HG03025 (cell line): Measurements from ENCODE around the gene MED13L.
"Not testable (repeated sequence)": the region's sequence is repeated elsewhere in the genome, so short reads cannot be mapped to it uniquely, and the experiment has no call there.

ENCODE experiments used
- ATAC-seq: cut with Tn5 transposase; IDR thresholded peaks from one replicate; pipeline ENCODE4 v1.9.1; 2021; ENCODE audit warnings: mild to moderate bottlenecking, moderate library complexity; ENCODE audit not compliant: unreplicated experiment, low FRiP score

The MED13L gene

DNA sequence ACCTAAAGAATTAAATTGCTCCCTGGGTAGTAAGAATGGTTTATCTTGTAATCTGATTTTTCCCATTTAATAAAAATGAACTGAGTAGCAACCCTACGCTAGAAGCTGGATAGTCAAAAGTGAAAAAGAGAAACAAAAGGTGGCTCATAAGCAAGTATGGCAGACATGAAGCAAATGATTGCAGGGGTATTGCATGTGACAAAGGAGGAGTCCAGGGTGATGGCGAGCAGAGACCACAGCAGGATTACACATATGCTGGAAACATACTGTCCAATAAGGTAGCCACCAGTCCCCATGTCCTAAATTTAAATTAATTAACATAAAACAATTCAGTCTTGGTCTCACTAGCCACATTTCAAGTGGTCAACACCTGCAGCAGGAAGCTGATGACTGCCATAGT lies 283.8 kb downstream of the MED13L start:
- no peak for ATAC-seq

DNA sequence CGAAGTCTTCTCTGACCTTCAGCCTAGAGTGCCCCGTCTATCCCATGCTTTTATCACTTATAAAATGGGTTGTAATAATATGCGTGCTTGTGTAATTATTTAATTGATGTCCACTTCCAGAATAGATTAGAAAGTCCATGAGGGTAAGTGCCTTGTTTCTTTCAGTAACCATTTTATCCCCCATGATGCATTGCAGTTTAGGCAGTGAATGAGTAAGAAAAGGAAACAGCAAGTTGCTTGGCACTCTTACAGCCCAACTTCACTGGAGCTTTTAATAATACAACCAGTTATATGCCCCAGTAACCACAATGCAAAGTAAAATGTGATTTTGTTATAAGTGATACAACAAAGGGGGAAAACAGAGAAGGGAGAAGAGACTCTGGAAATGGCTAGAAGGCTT lies 287.3 kb downstream of the MED13L start:
- no peak for ATAC-seq

DNA sequence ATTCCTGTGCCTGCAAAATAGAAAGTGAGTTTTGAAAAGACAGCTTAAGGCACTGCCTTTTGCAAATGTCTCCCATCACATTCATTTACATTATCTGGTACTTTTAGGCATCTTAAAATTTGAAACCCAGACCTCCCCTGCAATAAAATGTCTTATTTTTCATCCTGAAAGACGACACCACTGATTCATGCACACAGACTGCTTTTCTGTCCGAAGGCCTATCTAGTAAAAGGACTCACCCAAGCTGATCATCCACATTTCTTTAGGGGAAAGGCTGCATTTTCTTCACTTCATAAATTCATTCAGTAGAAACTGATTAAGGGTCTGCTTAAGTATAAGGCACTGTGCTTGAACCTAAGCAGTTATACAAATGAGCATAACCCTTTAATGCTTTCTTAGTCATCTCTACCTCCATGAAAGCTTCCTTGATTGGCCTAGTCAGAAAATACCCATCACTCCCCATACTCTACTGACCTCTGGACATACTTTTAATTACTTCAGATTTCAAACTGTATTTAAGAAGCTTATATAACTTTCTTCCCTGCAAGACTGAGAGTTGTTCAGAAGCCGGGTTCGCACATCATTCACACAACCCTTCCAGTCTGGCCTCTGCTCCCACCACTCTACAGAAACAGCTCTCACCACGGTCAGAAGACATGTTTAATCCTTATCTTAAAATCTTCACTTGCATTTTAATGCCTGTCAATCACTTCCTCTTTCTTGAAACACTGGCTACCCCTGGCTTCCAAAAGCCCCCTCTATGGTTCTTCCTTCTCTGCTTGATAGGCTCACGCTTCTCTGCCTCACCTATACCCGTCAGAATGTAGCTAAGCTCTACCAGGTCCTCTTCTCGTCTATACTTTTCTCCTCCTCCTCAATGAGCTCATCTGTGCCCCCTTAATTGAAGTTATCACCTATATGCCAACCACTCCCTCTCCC lies 288.6 kb downstream of the MED13L start:
- no peak for ATAC-seq

DNA sequence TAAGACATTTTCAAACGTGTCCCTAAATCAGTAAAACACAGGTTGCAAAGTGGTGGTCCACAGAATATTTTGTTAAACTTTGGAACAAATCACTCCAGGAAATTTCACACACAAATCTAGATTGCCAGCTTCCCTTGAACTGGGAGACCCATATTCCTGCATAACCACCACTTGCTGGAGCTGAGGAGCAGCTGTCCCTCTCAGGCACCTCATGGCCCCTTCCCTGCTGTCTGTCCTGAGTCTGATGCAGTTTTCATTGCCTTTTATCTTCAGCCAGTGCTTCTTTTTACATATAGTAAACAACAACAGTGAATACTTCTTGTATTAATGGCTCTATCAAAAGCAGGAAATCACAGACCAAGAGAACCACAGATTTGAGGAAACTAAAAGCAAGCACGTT lies 289.3 kb downstream of the MED13L start:
- ATAC-seq, result no peak

DNA sequence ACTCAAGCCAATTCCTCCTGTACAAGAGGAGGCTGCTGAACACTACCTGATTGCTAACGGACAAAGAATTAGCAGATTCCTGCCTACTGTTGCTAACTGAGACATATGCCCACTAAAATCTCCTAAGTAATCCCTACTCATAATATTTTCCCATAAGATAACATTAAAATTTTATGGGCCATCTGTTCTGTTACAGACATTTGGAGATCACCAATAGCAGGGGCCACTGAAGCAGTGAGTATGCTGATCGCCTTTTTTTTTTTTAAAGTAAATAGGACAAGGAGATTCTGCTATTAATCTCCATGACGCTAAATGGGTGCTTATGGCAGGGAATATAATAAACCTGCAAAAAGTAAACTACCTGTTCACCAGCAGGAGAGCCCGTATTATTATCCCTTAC lies 292.9 kb downstream of the MED13L start:
- no peak for ATAC-seq

DNA sequence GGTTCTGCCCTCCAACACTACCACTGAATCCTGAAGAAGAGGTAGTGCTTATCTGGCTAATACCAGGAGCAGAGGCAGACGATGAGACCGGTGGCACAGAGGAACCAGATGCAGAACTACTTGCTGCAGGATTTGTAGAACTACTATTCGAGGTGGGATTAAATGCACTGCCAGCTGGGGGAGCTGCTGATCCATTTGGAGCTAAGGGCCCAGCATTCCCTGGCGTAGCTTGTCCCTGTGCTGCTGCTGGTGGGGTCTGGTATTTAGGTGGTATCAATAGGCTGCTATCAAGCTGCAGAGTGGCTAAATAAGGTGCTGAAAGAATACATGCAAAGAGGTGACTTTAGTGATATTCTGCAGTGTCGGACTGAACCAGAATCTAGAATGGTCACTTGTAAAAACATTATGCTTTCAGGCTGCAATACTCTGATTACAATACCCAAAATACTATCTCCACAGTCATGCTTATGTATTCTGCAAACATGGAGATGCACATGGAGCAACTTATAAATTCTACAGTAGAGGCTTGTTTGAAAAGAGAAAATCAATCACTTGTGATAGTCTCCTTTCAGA lies 294.2 kb downstream of the MED13L start:
- no peak for ATAC-seq

DNA sequence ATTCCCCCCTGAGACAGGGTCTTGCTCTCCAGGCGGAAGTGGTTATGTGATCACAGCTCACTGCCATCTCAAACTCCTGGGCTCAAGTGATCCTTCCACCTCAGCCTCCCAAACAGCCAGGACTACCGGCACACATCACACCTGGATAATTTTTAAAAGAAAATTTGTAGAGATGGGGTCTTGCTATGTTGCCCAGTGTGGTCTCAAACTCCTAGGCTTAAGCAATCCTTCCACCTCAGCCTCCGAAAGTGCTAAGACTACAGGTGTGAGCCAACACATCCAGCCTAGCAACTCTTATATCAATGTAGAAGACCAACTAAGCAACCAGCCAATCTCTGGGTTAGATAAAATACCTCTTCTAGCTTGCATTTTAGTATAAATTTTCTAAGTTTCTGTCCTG lies 297.2 kb downstream of the MED13L start:
- no peak for ATAC-seq

DNA sequence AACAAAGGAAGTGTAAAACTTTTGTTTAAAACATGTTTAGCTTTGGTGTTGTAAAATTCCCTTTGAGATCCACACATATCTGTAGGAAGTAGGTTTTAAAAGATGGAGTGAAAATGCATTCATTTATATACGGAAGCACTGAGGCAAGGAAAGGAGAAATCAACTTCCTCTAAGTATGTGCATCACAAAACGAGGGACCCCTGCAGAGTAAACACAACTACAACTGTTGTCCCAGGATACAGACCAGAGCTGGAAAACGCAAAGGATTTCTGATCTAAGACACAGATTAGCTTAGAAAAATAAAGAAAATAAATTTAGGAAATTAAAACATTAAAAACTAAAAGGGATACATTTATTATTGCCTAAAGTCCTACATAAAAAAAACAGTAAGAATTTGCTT lies 297.6 kb downstream of the MED13L start:
- no peak for ATAC-seq

DNA sequence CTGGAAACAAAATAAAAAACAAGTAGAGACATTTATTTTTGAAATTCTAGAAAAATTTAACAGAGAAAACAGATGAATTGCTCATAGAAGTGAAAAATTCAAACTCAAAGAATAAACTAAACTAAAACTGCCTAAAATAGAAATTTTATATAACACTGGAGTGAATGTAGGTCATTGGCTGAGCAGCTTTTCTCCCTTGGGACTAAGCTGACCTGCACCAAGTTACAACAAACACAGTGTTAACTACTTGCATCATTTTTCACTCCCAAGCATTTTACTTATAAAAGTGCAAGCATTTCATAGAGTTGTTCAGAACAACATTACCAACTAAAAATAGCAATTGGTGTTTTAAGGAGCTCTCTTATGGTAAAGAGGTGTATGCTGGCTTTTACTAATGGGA lies 298.1 kb downstream of the MED13L start:
- no peak for ATAC-seq

DNA sequence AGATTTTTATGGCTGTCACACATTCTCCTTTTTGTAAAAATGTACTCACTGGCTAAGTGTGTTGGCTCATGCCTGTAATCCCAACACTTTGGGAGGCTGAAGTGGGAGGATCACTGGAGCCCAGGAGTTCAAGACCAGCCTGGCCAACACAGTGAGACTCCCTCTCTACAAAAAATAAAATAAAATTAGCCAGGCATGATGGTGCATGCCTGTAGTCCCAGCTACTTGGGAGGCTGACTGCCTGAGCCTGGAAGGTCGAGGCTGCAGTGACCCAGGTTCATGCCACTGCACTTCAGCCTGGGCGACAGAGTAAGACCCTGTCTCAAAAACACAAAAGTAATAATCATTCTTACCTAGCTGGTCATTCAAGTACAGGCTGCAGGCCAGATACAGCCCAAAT lies 300.7 kb downstream of the MED13L start:
- not testable (repeated sequence) for ATAC-seq

DNA sequence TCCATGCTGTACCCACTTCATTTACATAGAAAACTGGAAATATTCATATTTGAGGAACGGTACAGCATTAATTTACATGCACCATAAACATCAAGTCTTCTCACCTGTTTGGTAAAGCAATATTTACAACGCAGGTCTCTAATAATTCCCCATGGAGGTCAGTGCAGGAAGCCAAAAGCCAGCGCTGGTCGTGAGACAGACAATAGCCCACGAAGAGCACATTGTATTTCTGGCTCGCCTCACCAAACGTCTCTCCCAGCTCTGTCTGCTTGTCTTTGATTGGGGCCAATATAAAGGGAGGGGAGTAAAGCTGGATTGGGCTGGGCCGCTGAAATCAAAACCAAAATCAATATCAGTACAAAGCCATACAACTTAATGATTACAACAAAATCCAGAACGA lies 302.1 kb downstream of the MED13L start:
- ATAC-seq, result no peak

DNA sequence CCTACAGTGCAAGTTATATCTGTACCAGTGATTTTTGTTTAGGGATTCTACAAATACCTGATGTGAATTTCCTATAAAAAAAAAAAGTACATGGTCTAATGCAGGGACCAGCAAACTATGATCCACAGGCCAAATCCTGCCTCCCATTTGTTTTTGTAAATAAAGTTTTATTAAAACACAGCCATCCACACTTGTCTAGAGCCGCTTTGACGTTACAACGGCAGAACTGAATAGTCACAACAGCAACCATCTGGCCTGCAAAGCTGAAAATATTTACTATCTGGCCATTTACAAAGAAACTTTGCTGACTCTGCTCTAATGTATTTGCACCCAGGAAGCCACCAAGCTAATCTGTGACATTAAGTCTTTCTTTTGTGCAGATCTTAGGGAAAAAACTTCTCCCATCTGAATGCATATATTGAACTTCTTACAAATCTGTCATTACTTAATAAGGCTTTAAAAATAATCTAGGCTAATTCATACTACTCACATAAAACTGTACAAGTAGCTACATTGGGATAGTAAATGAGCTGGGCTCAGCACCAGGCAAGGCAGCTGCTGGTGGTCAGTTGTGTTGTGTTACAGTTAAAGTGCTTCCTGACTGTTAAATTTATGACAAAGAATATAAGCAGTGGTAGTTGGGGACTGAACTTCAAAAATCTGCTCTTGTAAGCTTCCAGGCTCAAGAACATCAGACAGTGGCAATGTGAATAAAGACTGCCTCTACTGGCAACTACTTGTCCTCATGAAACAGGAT lies 303.3 kb downstream of the MED13L start:
- no peak for ATAC-seq

DNA sequence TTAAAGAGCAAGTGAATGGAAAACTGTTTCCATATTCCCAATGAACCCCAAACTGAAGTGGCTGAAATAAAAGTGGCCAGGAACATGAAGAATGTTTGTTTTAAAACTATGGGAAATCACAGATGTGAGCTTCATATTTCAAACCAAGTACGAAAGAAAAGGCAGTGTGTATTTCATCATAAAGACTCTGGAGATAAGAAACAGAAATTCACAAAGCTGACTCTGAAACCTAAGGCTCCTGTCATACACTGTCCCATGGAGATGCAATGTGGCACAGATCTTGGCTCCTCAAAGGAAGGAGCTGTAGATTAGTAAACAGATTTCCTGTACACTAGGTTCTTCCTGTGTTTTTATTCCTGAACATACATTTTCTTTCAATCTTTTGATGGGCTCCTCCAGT lies 304.4 kb downstream of the MED13L start:
- no peak for ATAC-seq

DNA sequence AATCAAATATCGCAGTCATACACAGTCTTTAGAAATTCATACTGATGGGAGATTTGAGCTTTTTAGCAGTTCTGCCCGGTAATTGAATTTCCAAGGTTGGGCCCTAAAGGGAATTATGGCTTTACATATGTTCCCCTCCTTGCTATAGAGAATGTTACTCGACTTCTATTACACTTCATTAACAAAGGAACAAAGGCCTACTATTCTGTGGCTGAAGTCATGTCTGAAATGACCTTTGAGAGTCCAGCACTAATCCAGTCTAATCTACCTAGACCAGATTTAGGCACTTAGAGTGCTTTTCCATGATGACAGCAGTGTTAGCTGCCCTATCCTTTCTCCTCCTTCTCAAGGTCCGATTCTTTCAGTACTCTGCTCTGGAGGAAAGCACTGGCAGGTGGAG lies 305.3 kb downstream of the MED13L start:
- ATAC-seq, result no peak

DNA sequence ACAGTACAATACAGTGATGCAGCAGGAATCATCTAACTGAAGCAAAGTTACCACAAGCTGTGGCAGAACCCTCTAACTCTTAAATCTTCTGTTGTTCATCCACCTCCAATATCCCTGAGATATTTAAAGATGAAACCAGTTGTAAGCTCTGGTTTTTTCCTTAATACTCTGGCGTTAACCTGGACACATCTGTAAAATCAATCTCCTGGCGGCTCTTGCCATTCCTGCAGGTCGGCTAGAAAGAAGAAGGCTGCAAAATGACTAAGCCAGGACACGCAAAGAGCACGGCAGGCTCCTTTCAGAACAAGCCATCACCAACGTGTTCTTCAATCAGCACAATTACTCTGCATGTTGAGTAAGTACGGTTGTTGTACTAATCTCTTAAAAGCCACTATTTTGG lies 309.3 kb downstream of the MED13L start:
- ATAC-seq, result no peak

DNA sequence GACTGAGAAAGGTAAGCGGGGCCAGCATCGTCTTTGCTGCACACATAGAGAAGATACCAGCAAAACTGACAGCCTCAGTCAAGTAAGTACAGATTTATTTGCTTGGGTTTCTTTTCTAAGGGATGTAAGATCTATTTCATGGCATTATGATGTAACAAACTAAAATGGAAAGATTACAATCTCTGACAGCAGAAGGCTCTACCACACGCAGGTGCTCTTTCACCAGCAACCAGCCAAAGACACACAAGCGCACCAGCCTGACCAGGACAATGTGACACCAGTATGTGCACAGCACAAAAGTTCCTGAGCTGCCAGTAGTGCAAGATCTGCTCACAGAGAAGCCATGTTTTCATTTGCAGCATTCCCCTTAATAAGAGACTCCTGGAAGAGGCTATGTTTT lies 311.1 kb downstream of the MED13L start:
- no peak for ATAC-seq

DNA sequence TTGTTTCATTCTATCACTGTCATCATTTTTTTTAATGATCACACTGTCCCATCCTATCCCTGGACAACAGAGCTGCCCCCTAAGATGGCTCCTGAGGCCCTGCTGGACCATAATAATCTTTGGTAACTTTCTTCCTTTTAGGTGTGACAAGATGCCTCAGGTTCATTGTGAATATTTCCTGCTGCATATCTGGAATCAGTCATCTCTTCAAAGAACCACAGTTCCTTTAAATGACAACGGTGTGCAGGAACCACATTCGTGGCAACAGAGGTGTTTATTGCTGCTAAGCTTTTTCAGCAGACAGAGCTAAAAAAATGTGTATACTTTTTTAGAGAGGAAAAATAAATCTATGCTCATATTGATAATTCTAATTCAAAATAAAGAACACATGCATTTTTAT lies 312.9 kb downstream of the MED13L start:
- ATAC-seq, result no peak

DNA sequence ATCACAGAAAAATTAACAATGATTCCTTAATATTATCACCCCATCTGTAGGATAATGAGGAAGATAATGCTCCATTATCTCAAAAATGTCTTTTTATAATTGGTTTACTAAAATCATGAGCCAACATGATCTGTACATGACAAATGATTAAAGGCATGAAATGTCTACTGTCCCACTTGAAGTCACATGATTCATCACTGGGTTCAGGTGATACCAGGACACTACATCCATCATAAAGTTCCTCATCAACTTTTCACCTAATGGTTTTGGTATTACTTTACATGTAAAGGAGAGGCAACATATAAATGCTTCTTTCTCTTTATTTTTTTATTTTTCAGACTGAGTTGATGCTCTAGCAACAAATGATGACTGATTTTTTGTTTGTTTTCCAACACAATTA lies 313.3 kb downstream of the MED13L start:
- no peak for ATAC-seq

DNA sequence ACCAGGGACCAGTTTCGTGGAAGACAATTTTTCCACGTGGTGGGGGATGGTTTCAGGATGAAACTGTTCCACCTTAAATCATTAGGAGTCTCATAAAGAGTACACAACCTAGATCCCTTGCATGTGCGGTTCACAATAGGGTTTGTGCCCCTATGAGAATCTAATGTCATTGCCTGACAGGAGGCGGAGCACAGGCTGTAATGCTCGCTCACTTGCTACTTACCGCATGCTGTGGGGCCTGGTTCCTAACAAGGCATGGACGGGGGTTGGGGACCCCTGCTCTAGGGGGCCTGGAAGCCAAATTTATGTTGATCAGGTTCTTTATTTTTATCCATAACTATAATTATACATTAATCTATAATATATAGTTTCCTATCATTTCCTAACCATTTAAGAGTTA lies 315.3 kb downstream of the MED13L start:
- ATAC-seq, result no peak

DNA sequence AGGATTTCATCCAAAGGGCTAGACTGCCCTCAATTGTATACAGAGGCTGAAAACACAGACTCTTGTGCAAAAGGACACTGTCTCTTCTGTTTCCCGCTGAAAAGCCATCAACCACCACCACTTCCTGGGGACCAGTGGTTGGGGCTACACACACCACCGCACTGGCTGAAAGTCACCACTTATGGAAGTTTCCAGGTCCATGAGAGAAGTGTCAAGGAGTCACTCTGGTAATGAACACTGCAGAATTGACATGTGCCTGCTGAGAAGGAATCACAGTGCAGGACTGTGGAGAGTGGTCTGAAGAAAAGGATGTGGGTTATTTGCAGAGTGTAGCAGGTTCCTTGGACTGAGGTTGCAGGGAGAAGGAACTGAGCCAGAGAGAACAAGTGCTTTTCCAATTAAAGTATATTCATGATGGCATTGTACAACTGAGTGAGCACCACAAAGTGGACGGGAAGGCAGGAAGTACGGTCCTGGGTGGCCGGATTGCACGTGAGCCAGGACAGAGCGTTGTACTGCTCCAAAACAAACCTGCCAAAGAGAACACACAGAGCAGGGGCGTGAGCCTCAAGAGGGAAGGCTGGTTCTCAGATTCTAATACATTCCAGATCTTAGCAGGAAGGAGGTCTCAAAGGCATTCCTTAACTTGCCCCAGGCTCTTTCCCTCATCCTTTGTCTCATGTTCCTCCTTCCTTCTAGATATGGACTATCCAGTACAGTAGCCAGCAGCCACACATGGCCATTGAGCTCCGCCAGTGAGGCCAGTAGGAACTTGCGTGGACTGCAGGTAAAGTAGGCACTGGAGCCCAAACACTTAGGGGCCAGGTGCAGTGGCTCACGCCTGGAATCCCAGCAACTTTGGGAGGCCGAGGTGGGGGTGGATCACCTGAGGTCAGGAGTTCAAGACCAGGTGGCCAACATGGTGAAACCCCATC lies 316.4 kb downstream of the MED13L start:
- no peak for ATAC-seq
